Sciatic nerve (tissue), 2 donors: ENCODE data around the gene EPHB3. TPM values are rescaled to one million over a fixed set of nuclear protein-coding genes. Genes with fewer than 3 reads are reported as not detected.

Experiments
- ATAC-seq: fragments of 200-7000 bp; cut with Tn5 transposase; one replicate; pipeline ENCODE4 v1.9.1; 2020; ENCODE audit warnings: mild to moderate bottlenecking, moderate library complexity
- DNase-seq: peaks from one replicate; pipeline ENCODE4 v3.0.0-alpha.2; 2020; ENCODE audit warnings: low spot score
- intact Hi-C: fragments of 100-400 bp; cut with DNase I; formaldehyde crosslinking; loops from one replicate; pipeline ENCODE4 v1.14.2; 2022
- total RNA-seq: library from RNA; stranded (reverse); fragmentation: NEBNext Ultra II Directional; extraction: Animal tissue kit (Norgen Biotek cat#: 25700); gene quantifications from one replicate; pipeline ENCODE4 v1.2.1, GENCODE V29; 2021
- donor health status: DM: no; HTN: no; CAD: no.
- donor health status: DM: no; HTN: no; CAD: no.

Gene EPHB3
- total RNA-seq, 1 donor from 2014 or later: 15.2 TPM

DNA sequence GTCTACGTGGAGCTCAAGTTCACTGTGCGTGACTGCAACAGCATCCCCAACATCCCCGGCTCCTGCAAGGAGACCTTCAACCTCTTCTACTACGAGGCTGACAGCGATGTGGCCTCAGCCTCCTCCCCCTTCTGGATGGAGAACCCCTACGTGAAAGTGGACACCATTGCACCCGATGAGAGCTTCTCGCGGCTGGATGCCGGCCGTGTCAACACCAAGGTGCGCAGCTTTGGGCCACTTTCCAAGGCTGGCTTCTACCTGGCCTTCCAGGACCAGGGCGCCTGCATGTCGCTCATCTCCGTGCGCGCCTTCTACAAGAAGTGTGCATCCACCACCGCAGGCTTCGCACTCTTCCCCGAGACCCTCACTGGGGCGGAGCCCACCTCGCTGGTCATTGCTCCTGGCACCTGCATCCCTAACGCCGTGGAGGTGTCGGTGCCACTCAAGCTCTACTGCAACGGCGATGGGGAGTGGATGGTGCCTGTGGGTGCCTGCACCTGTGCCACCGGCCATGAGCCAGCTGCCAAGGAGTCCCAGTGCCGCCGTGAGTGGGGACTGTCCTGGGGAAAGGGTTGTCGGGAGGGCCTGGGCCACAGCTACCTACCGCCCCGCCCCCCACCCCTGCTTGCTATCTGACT, 11.2 kb downstream of the EPHB3 start:
- no peak for ATAC-seq
- no peak for DNase-seq
- intact Hi-C loops: no loop called here

DNA sequence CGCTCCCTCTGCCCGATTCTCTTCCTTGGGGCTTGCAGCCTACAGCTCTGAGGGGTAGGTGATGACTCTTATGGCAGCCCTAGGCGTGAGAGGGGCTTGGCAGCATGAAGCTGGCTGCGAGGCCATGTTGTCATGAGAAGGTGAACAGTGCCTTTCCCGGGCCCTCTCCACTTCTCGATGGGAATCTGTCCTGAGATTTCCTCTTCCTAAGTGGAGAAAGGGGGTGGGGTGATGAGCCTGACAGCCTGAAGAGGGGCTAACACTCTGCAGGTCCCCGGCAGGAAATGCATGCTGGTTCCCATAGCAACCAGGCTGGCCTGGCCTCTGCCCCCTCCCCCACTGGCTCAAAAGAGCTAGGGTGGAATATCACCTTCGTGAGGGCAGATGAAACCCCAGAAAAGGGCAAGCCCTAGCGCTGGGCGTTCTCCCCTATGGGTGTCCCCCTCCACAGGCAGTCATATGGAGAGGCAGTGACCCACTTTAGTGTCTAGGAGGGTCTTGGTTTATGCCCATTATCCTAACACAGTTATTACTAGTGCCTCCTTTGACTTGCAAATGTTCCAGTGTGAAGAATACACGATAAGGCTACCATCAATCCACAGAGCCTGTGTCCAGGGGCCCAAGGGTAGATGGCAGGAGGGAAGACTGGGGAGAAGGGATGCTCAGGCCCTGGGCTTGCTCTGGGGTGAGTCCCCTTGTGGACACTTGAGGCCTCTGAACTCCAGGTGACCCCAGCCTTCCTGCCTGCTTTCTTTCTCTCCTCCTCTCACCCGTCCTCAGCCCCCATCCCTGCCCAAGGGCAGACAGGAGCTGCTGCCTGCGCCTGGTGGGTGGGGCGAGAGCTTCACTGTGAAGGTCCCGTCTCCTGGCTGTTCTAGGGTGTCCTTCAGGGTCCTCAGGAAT, 13.2 kb downstream of the EPHB3 start:
- intact Hi-C loops: no loop called here
- no peak for ATAC-seq
- no peak for DNase-seq

DNA sequence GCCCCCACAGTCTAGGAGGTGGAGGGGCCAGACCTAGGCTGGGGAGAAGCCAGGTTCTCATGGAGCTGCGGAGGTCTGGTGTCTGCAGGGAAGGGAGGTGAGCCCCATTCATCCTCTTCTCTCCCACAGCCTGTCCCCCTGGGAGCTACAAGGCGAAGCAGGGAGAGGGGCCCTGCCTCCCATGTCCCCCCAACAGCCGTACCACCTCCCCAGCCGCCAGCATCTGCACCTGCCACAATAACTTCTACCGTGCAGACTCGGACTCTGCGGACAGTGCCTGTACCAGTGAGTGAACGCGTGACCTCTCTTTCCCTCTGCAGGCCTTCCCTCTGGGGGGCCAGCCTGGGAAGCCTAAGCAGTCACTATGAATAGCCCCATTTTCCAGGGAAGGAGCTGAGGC, 14.1 kb downstream of the EPHB3 start:
- ATAC-seq: no peak
- intact Hi-C loops: no loop called here
- DNase-seq: no peak

DNA sequence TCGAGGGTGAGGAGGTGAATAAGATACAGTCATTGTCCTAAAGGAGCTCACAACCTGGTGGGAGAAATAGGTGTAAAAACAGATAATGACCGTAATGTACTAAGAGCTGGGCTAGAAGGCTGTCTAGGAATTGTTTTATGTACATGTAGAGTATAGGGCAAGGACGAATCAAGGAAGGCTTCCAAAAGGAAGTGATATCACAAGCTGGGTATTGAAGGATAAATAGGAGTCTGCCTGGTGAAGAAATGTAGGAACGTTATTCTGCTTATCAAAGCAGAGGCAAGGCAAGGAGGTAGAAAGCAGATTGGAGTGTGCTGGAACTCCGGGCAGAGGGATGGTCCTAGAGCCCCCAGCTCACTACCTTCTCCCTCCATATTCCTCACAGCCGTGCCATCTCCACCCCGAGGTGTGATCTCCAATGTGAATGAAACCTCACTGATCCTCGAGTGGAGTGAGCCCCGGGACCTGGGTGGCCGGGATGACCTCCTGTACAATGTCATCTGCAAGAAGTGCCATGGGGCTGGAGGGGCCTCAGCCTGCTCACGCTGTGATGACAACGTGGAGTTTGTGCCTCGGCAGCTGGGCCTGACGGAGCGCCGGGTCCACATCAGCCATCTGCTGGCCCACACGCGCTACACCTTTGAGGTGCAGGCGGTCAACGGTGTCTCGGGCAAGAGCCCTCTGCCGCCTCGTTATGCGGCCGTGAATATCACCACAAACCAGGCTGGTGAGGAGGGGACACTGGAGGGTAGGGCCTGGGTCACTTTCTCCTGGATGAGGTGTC, 15.1 kb downstream of the EPHB3 start:
- intact Hi-C loops: no loop called here
- no peak for DNase-seq

DNA sequence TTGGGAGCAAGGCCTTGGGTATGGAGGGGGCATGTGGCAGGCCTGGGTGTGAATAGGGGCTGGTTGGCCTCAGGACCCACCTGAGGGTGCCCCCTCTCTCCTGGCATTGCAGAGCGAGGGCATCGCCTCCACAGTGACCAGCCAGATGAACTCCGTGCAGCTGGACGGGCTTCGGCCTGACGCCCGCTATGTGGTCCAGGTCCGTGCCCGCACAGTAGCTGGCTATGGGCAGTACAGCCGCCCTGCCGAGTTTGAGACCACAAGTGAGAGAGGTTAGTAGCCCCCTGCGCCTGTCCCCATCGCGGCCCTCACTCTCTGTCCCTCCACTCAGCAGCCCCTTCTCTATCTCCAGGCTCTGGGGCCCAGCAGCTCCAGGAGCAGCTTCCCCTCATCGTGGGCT, 16.0 kb downstream of the EPHB3 start:
- ATAC-seq: no peak
- no peak for DNase-seq
- intact Hi-C loops: no loop called here

More for the DNA sequence above, 15.1 kb downstream of the EPHB3 start:
- ATAC-seq: no peak

DNA sequence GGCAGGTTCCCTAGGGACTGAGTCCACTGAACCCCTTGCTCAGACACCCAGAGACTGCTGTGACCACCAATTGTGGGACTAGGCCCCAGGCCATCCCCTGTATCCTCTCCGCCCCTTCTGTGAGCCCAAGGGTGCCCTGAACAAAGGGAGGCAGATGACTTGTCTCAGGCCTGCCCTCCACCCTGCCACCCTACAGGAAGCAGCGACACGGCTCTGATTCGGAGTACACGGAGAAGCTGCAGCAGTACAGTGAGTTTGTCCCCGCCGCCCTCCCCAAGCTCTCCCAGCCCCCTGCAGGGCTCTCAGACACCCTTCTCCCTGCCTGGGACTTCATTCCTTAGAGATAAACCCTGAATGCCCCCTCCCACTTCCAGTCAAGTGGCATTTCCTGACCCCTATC, 16.6 kb downstream of the EPHB3 start:
- no peak for ATAC-seq
- intact Hi-C loops: no loop called here

DNA sequence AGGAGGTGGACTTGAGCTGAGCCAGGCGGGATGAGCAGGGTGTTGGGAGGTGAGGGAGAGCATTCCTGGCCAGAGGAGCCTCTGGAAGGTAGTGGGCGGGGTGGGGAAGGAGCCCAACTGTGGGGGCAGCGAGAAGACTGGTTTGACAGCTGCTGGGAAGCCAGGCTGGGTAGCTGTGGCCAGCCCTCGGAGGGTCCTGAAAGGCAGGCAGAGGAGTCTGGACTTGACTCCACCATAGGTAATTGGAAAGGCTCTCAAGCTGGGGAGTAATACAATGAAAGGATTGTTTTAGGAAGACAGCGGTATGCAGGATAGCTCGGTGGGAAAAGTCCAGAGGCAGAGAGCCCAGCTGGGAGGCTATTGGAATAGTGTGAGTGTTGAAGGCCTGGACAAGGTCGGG, 17.2 kb downstream of the EPHB3 start:
- ATAC-seq (peak; percentile 9), DNase-seq (no peak)
- intact Hi-C loops: no loop called here

More for the DNA sequence above, 16.6 kb downstream of the EPHB3 start:
- no peak for DNase-seq

DNA sequence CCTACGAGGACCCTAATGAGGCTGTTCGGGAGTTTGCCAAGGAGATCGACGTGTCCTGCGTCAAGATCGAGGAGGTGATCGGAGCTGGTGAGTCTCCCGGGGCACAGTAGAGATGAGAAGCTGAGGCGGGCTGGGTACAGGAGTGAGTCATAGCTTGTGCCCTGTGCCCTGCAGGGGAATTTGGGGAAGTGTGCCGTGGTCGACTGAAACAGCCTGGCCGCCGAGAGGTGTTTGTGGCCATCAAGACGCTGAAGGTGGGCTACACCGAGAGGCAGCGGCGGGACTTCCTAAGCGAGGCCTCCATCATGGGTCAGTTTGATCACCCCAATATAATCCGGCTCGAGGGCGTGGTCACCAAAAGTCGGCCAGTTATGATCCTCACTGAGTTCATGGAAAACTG, 17.9 kb downstream of the EPHB3 start:
- DNase-seq: no peak
- intact Hi-C loops: no loop called here
- ATAC-seq: no peak

DNA sequence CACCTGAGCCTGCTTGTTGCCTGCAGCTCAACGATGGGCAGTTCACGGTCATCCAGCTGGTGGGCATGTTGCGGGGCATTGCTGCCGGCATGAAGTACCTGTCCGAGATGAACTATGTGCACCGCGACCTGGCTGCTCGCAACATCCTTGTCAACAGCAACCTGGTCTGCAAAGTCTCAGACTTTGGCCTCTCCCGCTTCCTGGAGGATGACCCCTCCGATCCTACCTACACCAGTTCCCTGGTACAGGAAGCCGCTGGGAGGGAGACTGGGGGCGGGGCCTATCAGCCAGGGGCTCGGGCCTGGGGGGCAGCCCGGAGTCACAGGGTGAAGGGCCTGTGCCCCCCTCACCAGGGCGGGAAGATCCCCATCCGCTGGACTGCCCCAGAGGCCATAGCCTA, 18.8 kb downstream of the EPHB3 start:
- no peak for DNase-seq
- intact Hi-C loops: no loop called here
- no peak for ATAC-seq

DNA sequence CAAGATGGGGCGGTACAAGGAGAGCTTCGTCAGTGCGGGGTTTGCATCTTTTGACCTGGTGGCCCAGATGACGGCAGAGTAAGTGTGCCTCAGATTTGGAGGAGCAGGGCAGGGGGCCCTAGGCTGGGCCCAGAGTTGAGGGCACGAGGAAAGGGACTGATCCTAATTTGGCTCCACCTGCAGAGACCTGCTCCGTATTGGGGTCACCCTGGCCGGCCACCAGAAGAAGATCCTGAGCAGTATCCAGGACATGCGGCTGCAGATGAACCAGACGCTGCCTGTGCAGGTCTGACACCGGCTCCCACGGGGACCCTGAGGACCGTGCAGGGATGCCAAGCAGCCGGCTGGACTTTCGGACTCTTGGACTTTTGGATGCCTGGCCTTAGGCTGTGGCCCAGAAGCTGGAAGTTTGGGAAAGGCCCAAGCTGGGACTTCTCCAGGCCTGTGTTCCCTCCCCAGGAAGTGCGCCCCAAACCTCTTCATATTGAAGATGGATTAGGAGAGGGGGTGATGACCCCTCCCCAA, 19.8 kb downstream of the EPHB3 start:
- ATAC-seq: no peak
- DNase-seq: no peak

DNA sequence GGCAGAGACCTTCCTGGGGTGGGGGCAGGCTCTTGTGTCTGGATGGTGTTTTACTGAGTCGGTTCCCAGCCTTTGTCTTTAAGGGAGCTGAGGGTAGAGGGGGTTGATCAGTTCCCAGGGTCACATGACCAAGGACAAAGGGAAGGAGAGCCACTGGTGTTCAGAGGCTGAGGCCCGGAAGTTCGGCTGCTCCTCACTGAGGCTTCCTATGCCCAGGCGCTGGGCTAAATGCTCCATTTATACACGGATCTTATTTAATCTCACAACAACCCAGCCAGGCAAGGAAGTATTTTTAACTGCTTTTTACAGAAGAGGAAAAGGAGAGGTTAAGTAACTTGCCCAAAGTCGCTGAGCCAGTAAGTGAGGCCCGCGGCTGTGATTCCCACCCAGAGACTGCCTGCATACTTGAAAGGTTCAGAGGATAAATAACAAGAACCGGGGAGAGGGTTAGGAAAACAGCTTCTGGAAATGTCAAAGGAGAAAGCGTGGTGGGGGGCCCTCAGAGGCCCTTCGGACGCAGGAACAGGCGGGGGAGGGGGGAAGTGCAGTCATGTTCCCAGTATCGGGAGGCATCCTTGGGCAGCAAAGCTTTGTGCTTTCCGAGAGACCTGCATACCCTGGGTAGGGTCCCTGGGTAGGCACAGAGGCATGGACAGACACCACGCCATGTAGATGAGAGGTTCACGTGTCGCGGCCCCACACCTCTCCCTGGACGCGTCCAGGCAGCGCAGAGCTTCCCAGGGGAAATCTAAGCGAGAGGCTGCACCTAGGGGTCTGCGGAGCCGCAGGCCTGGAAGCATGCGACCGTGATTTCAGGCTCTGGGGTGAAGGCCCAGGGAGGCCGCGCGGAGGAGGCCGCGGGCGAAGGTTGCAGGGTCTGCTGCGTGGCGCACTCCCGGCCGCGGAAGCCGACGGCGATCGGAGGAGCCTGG, 21.3 kb downstream of the EPHB3 start:
- peak; percentile 80 for ATAC-seq
- DNase-seq: no peak
- intact Hi-C loops: no loop called here

More for the DNA sequence above, 19.8 kb downstream of the EPHB3 start:
- intact Hi-C loops: no loop called here

DNA sequence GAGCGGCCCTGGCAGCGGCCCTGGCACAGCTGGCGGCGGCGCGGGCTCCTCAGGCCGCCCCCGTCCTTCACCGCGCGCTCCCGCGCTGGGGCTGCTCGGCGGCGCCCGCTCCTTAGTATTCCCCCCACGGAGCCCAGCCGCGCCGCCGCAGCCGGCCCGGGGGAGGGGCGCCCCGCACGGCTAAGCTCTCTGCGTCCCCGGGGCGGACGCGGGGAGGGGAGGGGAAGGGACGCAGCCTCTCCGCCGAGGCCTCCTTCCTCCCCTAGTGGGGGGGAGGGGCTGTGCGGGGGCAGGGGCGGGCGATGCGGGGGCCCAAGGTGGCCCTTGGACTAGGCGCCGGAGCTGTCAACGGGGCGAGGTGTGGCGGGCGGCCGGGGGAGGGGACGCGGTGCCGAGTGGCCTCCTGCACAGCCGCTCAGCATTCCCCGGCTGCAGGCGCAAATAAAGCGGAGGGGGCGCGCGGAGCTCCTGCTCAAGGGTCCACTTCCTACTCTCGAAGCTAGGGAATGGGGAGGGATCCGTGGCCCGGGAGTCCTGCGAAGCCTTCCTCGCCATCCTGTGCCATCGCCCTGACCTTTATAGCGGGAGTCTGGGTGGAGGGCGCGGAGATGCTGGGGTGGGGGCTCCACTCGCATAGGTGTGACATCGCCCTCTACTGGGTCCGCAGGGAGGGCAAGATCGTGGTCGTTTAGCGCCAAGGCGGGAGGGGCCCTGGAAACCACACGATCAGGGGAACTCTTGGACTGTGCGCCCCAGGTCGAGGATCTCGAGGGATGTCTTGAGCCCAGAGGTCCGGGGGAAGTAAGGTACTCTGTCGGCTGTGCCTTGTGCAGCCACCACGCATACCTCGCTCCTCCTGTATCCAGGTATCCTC, 22.2 kb downstream of the EPHB3 start:
- peak; percentile 22 for ATAC-seq
- intact Hi-C loops: no loop called here

DNA sequence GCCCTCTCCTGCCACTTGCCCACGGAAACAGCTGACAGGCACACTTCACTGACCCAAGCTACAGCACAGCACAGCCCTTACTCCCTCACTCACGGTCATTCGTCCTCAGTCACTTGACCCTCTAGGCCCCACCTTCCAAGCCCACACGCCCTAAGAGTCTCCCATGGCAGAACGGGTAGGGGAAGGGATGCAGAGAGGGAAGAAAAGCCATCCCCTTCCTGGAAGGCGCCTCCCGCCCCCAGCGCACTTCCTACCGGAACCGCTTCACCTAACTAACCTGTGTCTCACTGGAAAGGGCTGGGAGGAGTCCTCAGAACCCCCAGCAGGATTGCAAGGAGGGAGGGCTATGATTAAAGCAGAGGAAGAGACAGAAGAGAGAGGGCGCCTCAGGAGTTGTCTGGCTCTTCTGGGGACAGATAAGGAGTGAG, 22.9 kb downstream of the EPHB3 start:
- intact Hi-C loops: no loop called here
- ATAC-seq: no peak
- DNase-seq: no peak

More for the DNA sequence above, 22.2 kb downstream of the EPHB3 start:
- DNase-seq: no peak

DNA sequence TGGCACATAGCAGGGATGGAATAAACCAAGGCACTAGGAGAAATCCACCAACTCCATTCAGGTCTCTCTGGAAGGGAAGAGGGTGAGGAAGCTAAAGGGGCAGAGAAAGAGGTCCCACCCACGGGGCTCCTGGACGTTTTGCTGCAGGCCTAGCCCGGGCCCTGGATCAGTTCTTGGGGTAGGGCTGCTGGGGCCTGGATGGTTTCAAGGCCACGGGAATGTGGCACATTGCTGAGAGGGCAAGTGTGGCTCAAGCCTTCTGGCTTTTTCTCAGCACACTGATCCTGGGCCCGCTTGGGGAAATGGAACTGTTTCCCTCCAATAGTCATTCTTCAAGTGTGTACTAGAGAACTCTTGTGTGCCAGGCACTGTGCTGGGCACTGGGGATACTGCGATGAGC, 24.0 kb downstream of the EPHB3 start:
- intact Hi-C loops: no loop called here
- ATAC-seq (no peak), DNase-seq (no peak)

DNA sequence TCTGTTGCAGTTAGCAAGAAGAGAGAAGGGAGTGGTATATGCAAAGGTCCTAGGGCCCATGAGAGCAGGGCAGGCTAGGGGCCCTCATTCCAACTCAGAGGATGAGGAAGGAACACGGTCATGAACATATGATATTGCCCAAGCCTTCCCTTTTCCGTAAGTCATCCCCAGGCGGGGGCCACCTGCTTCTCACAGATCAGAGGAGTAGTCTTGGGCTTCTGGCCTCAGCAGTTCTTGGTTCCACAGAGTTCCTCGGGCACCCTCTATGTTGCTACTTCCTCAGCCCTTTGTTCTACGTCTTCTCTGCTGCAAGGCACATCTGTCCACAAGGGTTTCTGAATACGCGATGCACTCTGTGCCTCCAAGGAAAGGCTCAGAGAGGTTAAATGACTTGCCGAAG, 25.3 kb downstream of the EPHB3 start:
- DNase-seq (no peak), ATAC-seq (no peak)
- intact Hi-C loops: no loop called here

DNA sequence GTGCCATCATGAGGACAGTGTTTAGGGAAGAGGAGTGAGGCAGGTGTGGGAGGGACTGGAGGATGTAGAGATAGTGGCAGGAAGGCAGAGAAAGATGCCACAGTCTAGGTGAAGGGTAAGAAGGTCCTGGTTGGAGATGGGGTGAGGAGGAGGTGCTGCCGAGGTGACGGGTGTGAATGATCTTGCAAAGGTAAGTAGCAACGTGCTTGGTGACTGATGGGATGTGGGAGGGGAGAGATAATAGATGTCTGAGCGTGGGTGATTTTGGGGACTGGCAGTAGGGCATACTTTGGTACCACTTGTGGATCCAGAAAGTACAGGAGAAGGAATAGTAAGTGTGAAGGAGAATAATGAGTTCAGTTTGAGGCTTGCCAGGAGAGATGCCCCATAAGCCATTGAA, 27.2 kb downstream of the EPHB3 start:
- intact Hi-C loops: no loop called here
- no peak for DNase-seq
- ATAC-seq: no peak

DNA sequence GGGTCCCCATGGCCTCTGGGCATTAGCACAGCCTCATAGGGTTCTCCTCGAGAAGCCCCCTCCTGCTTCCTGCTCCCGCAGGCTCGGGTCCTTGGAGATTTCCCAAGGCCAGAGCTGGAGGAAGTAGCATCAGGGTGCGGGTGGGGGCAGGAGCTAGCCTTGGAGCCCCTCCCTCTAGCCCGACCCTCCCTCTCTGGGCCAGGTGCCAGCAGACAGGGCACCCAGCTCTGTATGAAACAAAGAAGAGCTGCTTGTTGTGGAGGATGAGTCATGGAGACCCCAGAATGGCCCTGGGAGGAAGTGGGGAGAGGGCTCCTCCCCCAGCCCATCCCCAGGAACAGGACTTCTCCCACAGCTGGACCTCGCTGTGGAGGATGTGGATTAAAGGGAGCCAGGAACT, 29.2 kb downstream of the EPHB3 start:
- ATAC-seq (no peak), DNase-seq (peak; percentile 69)
- intact Hi-C loops: no loop called here

DNA sequence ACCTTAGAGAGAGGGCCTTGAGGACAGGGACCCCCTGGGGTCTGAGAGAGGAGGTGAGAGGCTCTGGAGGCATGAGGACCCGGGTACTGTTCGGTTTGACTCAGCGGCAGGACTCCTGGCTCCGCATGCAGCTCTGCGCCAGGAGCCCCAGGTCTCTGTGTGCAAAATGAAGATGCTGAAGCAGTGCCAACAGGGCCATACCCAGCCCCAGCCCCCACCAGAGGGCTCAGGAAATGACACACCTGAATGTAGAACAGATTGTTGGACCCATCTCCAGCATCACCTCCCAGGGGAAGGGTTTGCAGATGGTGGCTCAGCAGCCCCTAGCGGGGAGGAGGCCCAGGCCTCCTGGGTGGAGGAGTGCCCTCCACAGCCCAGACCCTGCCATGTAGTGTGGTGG, 30.2 kb downstream of the EPHB3 start:
- intact Hi-C loops: no loop called here
- DNase-seq (no peak), ATAC-seq (no peak)
